Activated CD4-positive, alpha-beta T cell treated with anti-CD3 and anti-CD28 coated beads, Interleukin-2, amount 50 U/mL, for 1 hour (primary cell): ENCODE measurements around the gene CWF19L1.
"Not testable (repeated sequence)": the region's sequence is repeated elsewhere in the genome, so short reads cannot be mapped to it uniquely, and the experiment has no call there.

Experiments
- DNase-seq: peaks from one replicate; pipeline ENCODE4 v3.0.0-alpha.2; 2020

The CWF19L1 gene

GRCh38 chr10:100267239-100268104, at the start of gene CWF19L1:
Gene CWF19L1 (minus strand): TSS chr10:100267638. CDS start chr10:100267593, 45 bp downstream.
- DNase-seq = peak; percentile 74

- no peak for DNase-seq
Observed at GRCh38 chr10:100315615-100316014, 48.2 kb upstream of the CWF19L1 start.

GRCh38 chr10:100311298-100311697, 43.9 kb upstream of the CWF19L1 start:
- DNase-seq = no peak

- no peak for DNase-seq
Observed at GRCh38 chr10:100307684-100308083, 40.2 kb upstream of the CWF19L1 start.

GRCh38 chr10:100306861-100307260, 39.4 kb upstream of the CWF19L1 start:
- DNase-seq = no peak

GRCh38 chr10:100304414-100304813, 37.0 kb upstream of the CWF19L1 start:
- no peak for DNase-seq

- DNase-seq = no peak
Observed at GRCh38 chr10:100303724-100304319, 36.4 kb upstream of the CWF19L1 start.

- not testable (repeated sequence) for DNase-seq
Observed at GRCh38 chr10:100301123-100301522, 33.7 kb upstream of the CWF19L1 start.

- no peak for DNase-seq
Observed at GRCh38 chr10:100297242-100297641, 29.8 kb upstream of the CWF19L1 start.

GRCh38 chr10:100293066-100293465, 25.6 kb upstream of the CWF19L1 start:
- DNase-seq = no peak

- DNase-seq = not testable (repeated sequence)
Observed at GRCh38 chr10:100292300-100292699, 24.9 kb upstream of the CWF19L1 start.

GRCh38 chr10:100291356-100291755, 23.9 kb upstream of the CWF19L1 start:
- DNase-seq = no peak

GRCh38 chr10:100289641-100290040, 22.2 kb upstream of the CWF19L1 start:
- no peak for DNase-seq

- no peak for DNase-seq
Observed at GRCh38 chr10:100288196-100288595, 20.8 kb upstream of the CWF19L1 start.

- DNase-seq = no peak
Observed at GRCh38 chr10:100287756-100288155, 20.3 kb upstream of the CWF19L1 start.

- DNase-seq = peak; percentile 79
Observed at GRCh38 chr10:100286051-100287033, 18.9 kb upstream of the CWF19L1 start, which contains the start of gene BLOC1S2. Gene BLOC1S2 (minus strand): TSS chr10:100286680. CDS start chr10:100286659, 21 bp downstream.

- not testable (repeated sequence) for DNase-seq
Observed at GRCh38 chr10:100285326-100285725, 17.9 kb upstream of the CWF19L1 start.

GRCh38 chr10:100282907-100283306, 15.5 kb upstream of the CWF19L1 start:
- no peak for DNase-seq

- not testable (repeated sequence) for DNase-seq
Observed at GRCh38 chr10:100276971-100277370, 9.5 kb upstream of the CWF19L1 start.

- DNase-seq = no peak
Observed at GRCh38 chr10:100265821-100266485, 1.5 kb downstream of the CWF19L1 start.

- DNase-seq = no peak
Observed at GRCh38 chr10:100254191-100254590, 13.2 kb downstream of the CWF19L1 start.

GRCh38 chr10:100253041-100253440, 14.4 kb downstream of the CWF19L1 start:
- DNase-seq = no peak
